ENCODE measurements around the gene AP4E1.

GRCh38 chr15:50893976-50894375 lies 14.5 kb upstream of the AP4E1 start:
- TF ChIP-seq, protein P1, sequence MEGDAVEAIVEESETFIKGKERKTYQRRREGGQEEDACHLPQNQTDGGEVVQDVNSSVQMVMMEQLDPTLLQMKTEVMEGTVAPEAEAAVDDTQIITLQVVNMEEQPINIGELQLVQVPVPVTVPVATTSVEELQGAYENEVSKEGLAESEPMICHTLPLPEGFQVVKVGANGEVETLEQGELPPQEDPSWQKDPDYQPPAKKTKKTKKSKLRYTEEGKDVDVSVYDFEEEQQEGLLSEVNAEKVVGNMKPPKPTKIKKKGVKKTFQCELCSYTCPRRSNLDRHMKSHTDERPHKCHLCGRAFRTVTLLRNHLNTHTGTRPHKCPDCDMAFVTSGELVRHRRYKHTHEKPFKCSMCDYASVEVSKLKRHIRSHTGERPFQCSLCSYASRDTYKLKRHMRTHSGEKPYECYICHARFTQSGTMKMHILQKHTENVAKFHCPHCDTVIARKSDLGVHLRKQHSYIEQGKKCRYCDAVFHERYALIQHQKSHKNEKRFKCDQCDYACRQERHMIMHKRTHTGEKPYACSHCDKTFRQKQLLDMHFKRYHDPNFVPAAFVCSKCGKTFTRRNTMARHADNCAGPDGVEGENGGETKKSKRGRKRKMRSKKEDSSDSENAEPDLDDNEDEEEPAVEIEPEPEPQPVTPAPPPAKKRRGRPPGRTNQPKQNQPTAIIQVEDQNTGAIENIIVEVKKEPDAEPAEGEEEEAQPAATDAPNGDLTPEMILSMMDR (IDR thresholded peaks at IDR 0.05): no peak
- no peak for TF ChIP-seq NR1H2 (CRISPR knock-in tag; IDR thresholded peaks at IDR 0.05)
- TF ChIP-seq ATF1 (CRISPR knock-in tag; IDR thresholded peaks at IDR 0.05): no peak
- no peak for TF ChIP-seq PRDM15 (CRISPR knock-in tag; IDR thresholded peaks at IDR 0.05)
- TF ChIP-seq ZNF121 (CRISPR knock-in tag; IDR thresholded peaks at IDR 0.05): no peak
- no peak for TF ChIP-seq ZNF232 (CRISPR knock-in tag; IDR thresholded peaks at IDR 0.05)
- no peak for TF ChIP-seq MAX (CRISPR knock-in tag; IDR thresholded peaks at IDR 0.05)
- no peak for TF ChIP-seq NFYB (CRISPR knock-in tag; conservative IDR thresholded peaks at IDR 0.05; ENCODE audit: low read depth)
- TF ChIP-seq, protein P2, sequence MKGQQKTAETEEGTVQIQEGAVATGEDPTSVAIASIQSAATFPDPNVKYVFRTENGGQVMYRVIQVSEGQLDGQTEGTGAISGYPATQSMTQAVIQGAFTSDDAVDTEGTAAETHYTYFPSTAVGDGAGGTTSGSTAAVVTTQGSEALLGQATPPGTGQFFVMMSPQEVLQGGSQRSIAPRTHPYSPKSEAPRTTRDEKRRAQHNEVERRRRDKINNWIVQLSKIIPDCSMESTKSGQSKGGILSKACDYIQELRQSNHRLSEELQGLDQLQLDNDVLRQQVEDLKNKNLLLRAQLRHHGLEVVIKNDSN (CRISPR knock-in tag; IDR thresholded peaks at IDR 0.05): no peak
- TF ChIP-seq, protein P3, sequence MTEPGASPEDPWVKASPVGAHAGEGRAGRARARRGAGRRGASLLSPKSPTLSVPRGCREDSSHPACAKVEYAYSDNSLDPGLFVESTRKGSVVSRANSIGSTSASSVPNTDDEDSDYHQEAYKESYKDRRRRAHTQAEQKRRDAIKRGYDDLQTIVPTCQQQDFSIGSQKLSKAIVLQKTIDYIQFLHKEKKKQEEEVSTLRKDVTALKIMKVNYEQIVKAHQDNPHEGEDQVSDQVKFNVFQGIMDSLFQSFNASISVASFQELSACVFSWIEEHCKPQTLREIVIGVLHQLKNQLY (CRISPR knock-in tag; IDR thresholded peaks at IDR 0.05): no peak
- no peak for TF ChIP-seq IRF1 (CRISPR knock-in tag; IDR thresholded peaks at IDR 0.05)
